GM12873 (cell line): ENCODE measurements around the gene PDE7B.

Source experiments
- TF ChIP-seq, protein P1 (sequence below): IDR thresholded peaks from 2 replicates; pipeline ENCODE4 v1.5.1; 2012; ENCODE audit warnings: low read depth, mild to moderate bottlenecking, moderate library complexity, low read length, control low read depth; ENCODE audit not compliant: insufficient read depth; ENCODE audit errors: missing control alignments

PDE7B gene

DNA sequence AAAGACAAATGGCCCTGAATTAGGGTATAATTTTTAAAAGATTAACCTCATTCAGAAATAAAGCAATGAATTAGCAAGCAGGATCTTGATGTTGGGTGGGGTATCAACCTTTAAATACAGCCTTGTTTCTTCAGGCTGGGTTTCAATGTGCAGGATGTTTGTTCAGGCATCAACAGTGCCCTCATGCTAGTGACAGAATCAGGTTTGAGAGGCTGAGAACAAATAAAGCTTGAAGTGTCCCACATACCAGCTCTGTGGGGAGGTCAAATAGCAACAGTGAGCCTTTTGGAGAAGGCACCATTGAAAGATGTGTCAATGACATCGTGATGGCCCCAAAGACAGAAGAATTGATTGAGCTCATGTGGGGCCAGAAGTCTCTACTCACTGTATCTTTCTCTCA is 330.4 kb downstream of the PDE7B start:
- TF ChIP-seq, protein P1, sequence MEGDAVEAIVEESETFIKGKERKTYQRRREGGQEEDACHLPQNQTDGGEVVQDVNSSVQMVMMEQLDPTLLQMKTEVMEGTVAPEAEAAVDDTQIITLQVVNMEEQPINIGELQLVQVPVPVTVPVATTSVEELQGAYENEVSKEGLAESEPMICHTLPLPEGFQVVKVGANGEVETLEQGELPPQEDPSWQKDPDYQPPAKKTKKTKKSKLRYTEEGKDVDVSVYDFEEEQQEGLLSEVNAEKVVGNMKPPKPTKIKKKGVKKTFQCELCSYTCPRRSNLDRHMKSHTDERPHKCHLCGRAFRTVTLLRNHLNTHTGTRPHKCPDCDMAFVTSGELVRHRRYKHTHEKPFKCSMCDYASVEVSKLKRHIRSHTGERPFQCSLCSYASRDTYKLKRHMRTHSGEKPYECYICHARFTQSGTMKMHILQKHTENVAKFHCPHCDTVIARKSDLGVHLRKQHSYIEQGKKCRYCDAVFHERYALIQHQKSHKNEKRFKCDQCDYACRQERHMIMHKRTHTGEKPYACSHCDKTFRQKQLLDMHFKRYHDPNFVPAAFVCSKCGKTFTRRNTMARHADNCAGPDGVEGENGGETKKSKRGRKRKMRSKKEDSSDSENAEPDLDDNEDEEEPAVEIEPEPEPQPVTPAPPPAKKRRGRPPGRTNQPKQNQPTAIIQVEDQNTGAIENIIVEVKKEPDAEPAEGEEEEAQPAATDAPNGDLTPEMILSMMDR = no peak

DNA sequence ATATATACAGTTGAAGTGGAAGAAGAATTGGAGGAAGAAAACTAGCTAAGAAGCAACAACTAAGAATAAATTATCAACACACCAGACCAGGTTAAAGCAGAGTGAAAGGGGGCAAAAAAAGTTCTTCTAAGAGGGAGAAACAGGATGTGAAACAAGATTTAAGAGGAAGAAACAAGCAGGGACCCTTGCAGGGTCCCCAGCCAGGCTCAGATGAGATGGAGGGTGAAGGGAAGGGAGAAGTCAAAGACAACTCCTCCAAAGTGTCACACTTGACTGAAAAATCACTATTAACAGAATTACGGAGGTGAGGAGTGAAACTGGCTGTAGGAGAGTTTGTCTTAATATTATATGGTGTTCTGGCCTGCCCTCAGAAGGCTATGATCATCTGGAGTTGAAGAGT is 333.2 kb downstream of the PDE7B start:
- TF ChIP-seq, protein P1 = no peak

- TF ChIP-seq, protein P1 = no peak
Measured at GRCh38 chr6:136186363-136186762, 334.9 kb downstream of the PDE7B start.

DNA sequence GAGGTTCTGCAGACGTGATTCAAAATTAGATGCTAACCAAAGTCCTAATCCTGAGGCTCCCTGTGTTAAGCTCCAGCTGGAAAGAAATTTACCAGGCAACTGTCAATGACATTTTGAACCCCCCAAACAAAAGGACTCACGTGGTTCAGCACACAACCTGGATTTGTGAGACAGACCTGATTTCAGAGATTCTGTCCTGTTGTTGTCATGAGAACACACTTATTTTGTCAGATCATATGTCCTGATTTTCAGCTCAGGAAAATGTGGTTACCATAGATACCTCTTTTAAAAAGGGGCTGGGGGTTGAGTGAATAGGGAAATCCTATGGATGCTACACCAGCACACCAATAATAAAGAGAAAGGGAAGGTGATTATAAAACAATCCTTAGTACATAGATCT is 337.0 kb downstream of the PDE7B start:
- TF ChIP-seq, protein P1 = no peak

DNA sequence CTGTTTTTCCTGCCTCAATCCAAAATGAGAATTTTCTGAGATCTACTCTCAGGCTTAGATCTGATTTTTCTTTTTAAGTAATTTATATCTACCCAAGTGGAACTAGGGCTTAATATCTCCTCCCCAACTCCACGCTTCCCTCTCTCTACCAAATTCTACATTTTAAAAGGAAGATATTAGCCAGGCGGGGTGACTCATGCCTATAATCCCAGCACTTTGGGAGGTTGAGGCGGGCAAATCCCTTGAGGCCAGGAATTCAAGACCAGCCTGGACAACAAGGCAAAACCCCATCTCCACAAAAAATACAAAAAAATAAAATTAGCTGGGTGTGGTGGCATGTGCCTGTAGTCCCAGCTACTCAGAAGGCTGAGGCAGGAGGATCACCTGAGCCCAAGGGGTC is 337.6 kb downstream of the PDE7B start:
- TF ChIP-seq, protein P1 = no peak

GRCh38 chr6:136191606-136192312 is 340.3 kb downstream of the PDE7B start:
- TF ChIP-seq, protein P1 = no peak

- TF ChIP-seq, protein P1 = no peak
Measured at GRCh38 chr6:136192902-136193301, 341.4 kb downstream of the PDE7B start.
